Activated CD8-positive, alpha-beta memory T cell treated with anti-CD3 and anti-CD28 coated beads, Interleukin-2, amount 50 U/mL, for 1 hour (primary cell): ENCODE measurements around the gene ZNRD2.
A peak's percentile ranks its signal among the peaks of the same experiment; 100 is the strongest.
"Not testable (repeated sequence)": the region's sequence is repeated elsewhere in the genome, so short reads cannot be mapped to it uniquely, and the experiment has no call there.

ENCODE experiments used
- DNase-seq: peaks from one replicate; pipeline ENCODE4 v3.0.0-alpha.2; 2020; ENCODE audit errors: extremely low read depth

ZNRD2 gene

DNA sequence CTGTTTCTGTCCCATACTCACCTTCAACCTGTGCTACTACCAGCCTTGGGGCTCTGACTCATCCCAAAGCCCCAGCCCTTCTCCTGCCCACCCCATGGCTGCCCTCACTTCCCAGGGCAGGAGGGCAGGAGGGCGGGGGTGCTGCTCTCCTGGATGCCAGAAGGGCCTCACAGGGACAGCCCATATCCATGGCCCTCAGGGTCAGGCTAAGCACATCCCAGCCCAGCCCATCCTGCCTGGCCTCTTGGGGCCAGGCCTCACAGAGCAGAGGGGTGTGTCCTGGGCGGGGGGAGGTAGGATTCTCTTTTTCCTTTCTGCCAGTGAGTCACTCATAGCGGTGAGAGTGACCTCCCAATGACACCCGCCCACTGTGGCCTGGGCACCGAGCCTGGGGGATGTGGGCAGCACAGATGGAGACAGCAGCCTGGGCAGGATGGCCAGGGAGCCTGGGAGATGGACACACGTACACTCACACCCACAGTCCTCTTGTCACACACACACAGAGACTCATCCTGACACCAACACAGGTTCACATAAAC lies 14.5 kb upstream of the ZNRD2 start:
- no peak for DNase-seq

DNA sequence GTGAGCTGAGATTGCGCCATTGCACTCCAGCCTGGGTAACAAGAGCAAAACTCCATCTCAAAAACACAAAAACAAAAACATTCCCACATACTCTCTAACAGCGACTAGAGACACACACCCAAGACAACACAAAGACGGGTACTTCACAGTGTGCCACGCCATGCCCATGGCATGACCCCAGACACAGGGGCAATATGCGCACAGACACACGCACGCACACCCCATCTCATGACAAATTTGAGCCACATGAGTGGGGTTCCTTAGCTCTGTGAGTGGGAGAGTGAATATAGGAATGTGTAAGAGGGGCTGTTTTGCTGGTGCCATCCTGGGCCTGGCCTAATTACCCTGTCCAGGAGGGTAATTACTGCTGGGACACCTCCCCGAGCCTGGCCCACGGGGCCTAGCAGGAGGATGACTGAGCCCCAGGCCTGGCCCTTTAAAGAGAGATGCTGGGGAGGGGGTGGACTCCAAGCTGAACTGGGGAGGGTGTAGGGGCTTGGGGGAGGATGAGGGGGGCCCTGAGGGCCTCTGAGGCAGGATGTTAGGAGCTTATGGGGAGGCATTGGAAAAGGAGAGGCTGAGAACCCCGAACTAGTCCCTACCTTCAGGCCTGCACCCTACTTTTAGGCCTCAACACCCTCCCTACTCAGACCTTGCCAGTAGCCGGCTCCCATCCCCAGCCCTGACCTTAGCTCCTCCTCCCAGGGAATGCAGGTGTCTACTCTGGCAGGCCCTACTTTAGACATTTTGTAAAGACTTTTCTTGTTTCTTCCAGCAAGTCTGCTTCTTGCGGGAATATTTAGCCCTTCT lies 13.6 kb upstream of the ZNRD2 start:
- no peak for DNase-seq

- DNase-seq = no peak
Measured at GRCh38 chr11:65557280-65558001, 12.8 kb upstream of the ZNRD2 start.

DNA sequence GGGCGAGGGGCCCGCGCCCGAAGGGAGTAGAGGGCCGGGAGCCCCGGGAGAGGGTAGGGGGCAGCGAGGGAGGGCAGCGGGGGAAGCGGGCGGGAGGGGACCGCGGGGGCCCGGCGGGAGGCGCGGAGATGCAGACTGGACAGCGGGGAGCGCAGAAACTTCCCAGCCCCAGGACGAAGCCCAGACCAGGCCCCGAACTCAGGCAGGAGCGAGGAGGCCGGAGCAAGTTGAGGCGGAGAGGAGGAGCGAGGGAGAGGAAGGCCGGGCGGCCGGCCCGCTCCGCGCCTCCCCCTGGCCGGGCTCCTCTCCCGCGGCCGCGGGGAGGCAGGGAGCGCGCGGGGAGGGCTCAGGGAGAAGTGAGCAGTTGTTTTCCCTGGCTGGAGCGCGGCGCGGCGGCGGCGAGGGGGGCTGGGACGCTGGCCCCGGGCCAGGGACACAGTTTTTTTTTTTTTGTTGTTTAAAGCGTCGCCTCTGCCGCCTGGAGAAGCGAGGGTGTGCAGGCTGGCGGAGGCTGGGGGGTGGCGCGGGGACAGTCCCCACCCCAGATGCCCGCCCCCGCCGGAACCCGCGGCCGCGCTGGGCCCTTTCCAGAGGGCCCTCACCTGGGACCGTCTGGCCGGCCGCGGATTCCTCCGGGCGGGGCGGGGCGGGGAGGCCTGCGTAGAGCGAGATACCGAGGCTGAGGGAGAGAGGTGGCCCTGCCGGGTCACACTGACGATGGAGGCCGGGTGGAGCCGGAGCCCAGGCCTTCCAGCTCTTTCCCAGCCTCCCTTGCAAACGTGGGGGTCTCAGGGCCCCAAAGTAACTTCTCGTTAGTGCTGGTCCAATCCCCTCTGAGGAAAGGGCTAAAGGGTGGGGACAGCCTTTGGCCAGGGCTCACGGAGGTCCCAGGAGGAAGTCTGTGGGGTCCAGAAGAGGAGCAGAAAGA lies 12.0 kb upstream of the ZNRD2 start, which contains the start of gene LTBP3:
TSS of gene LTBP3 (minus strand) at position 358 of the 928 bp plus-strand sequence. CDS start 400 bp downstream, outside the sequence.
- no peak for DNase-seq

DNA sequence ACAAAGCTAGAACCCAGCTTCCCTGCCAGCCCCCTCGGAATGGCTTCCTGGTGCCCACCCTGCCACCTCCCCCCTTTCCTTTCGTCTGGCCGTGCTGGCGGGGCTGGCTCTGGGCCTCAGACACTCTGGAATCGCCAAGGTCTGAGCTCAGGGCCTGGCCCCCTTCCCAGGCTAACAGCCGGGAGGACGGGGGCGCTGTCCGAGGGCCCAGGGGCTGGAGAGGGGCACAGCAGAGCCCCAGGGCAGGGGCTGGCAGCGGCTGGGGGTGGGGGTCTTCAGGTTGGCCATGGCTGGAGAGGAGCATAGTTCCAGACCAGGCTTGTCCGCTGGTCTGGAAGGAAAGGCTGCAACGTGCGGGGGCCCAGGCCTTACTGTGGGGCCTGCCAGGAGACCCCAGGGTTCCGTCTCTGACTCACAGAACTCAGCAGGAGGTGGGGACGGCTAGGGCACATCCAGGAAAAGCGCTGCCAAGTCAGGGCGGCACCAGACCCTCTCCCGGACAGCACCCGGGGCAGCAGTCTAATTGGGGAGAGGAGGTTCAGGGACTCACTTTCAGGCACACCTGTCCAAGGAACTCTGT lies 11.3 kb upstream of the ZNRD2 start:
- DNase-seq = no peak

DNA sequence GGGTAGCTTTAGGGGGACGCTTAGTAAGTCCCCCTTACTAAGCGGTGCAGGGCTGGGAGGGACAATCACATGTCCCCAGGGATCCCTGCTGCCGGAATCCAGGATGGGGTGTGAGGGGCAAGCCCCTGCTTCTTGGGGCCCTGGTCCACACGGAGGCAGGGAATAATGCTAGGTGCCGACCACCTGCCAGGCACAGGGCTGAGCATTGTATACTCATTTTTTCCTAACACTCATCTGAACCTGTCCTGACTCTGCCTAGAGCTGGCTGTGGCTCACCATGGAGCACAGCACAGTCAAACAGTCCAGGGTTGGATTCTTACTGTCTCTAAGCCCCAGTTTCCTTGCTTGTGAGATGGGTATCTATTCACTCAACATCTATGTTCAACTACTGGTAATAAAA lies 10.7 kb upstream of the ZNRD2 start:
- DNase-seq = no peak

GRCh38 chr11:65559951-65560537 lies 10.2 kb upstream of the ZNRD2 start:
- DNase-seq = no peak

DNA sequence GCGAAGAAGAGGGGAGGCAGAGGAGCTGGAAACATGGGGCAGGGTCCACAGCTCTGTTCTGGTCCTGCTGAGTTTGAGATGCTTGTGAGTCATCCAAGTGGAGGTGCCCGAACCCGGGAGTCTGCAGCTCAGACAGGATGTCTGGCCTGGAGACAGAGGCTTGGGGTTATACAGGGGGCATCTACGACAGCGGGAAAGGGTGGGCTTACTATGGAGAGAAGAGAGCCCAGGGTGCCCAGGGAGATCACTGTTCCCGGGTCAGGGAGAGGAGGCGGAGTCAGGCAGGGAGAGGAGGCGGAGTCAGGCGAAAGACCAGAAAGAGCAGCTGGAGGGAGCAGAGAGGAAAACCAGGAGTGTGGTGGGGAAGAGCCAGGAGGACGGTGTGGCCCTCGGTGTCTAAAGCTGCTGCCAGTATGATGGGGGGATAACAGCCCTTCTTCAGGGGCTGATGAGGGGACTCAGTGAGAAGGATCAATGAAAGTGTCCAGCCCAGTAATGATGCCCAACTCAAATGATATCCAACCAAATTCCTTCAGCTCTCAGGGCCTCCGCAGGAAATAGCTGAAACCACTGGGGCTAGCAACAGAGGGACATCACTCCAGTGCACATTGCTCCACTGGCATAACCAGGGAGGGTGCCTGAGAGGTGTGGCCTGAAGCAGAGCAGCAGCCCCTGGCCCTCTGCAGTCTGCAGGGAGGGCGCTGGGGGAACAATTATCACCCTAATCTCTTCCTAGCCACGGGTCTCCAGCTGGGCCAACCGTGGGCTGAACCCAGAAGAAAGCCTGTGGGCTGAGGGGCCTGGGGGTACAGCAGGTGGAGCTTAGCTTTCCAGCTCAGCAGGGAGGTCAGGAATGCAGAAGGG lies 9.5 kb upstream of the ZNRD2 start:
- no peak for DNase-seq

DNA sequence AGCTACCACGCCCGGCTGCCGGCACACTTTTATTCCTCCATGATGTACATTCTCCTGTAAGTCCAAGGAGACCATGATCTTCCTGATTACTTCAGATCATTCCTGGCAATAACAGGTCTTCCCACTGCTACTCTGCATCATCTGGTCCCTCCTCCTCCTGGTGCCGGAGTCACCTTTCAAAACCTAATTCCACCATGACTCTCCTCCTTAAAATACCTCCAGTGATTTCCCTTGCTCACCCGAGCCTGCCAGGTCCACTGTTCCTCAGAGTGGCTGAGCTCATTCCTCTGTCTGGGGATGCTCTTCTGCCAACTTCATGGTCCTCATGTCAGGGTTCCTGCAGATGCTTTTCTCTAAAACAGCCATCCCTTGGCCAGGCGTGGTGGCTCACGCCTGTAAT lies 8.3 kb upstream of the ZNRD2 start:
- DNase-seq = no peak

DNA sequence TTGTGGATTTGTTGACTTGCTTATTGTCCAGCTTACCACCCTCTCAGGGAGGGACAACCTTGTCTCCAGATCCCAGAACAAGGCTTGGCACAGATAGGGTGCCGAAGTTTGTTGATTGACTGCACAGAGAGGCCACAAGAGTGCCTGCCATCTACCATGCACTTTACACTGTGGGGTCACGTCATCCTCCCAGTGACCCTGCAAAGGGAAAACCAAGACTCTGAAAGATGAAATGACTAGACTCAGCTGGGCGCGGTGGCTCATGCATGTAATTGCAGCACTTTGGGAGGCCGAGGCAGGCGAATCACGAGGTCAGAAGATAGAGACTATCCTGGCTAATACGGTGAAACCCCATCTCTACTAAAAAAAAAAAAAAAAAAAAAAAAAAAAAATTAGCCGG lies 7.5 kb upstream of the ZNRD2 start:
- no peak for DNase-seq

- DNase-seq = no peak
Measured at GRCh38 chr11:65563601-65564000, 6.7 kb upstream of the ZNRD2 start.

GRCh38 chr11:65564879-65565559 lies 5.3 kb upstream of the ZNRD2 start:
- not testable (repeated sequence) for DNase-seq

DNA sequence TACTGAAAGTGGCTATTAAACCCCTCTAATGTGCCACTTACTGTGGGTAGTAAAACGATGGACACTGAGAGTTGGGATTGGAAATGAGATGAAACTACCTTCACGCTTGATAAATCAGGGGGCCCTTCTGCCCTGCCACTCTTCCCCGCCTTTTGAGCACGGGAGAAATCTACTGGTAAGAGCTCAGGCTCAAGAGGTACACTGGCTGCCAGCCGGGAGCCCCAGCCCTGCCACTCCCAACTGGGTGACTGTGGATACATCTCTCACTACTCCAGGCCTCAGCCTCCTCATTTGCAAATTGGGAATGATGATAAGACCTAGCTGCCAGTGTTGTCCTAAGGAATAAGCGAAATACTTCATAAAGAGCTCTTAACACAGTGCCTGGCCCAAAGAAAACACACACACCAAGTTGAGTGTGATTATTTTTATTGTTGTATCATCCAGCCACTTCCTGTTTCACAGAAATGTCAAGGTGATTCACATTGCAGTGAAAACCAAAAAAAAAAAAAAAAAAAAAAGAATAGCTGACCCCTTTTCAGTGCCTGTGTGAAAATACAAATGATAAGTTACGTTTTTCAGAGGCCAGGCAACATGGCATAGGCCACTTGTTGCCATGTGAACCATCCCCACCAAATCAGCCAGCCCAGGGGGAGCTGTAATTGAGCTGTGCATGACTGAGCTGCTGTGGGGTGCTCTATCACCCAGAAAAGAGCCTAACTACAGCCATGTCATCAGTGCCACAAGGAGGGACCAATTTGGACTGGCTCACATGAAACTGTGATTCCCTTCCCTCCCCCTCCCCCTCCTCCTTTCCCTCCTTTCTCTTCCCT lies 4.4 kb upstream of the ZNRD2 start:
- no peak for DNase-seq

GRCh38 chr11:65569164-65569972 lies 909 bp upstream of the ZNRD2 start:
- DNase-seq = no peak

DNA sequence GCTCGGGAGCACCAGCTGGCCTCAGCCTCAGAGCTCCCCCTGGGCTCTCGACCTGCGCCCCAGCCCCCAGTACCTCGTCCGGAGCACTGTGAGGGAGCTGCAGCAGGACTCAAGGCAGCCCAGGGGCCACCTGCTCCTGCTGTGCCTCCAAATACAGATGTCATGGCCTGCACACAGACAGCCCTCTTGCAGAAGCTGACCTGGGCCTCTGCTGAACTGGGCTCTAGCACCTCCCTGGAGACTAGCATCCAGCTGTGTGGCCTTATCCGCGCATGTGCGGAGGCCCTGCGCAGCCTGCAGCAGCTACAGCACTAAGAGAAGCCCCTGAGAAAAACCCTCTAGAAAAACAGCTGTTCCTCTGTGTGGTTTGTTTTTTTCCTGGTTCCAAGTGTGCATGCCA lies 1.1 kb downstream of the ZNRD2 start:
- no peak for DNase-seq

DNA sequence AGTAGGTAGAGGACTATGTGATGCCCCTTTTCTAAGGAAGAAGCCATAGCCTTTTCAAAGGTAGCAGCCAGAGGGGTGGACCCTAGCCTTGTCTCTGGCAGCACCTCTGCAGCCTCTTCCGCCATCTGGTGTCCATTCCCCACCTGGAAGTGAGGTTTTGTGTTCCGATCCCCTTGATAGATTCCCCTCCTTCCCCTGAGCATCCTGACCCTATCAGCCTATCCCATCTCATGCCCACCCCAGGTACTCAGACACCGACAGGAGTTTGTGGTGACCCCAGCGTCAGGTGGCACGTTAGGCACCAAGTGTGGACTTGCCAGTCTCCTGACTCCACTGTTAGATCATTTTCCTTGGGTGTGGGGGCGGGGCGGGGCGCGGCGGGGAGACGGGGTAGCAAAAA lies 1.7 kb downstream of the ZNRD2 start:
- DNase-seq = no peak

DNA sequence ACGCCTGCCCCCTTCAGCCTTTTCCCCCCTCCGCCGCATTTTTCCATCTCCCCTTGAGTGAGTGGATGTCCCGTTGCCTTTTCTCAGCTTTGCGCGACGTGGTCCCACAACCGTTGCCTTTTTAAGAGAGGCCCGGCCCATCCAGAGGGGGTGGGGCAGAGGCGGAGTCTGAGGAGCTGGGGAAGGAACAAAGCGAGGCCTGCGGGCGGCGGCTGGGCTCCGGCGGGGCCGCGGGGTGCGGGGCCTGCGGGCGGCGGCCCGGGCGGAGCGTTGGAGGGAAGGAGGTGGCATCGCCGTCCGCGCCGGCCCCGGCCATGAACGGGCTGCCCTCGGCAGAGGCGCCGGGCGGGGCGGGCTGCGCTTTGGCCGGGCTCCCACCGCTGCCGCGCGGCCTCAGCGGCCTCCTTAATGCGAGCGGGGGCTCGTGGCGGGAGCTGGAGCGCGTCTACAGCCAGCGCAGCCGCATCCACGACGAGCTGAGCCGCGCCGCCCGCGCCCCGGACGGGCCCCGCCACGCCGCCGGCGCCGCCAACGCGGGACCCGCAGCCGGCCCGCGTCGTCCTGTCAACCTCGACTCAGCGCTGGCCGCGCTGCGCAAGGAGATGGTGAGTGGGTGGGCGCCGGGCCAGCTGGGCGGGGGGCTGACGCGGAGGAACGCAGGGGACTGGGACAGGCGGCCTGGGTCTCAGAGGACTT lies 2.2 kb downstream of the ZNRD2 start, which contains the start of gene FAM89B:
TSS of gene FAM89B (plus strand) at position 183 of the 696 bp plus-strand sequence. CDS start at position 315, 132 bp downstream.
- DNase-seq = peak; percentile 73
